GM10266 (cell line): ENCODE measurements around the gene ZIC1.

Source experiments
- DNase-seq: peaks from one replicate; pipeline ENCODE4 v3.0.0; 2012; ENCODE audit errors: extremely low spot score
- CTCF ChIP-seq: IDR thresholded peaks from 2 replicates; pipeline ENCODE4 v1.5.1; 2012; ENCODE audit warnings: mild to moderate bottlenecking, low read depth; ENCODE audit not compliant: control insufficient read depth, insufficient read depth; ENCODE audit errors: missing control alignments

The ZIC1 gene

GRCh38 chr3:147425388-147425850 is 16.3 kb downstream of the ZIC1 start:
- DNase-seq: no peak
- TF ChIP-seq CTCF: no peak

DNA sequence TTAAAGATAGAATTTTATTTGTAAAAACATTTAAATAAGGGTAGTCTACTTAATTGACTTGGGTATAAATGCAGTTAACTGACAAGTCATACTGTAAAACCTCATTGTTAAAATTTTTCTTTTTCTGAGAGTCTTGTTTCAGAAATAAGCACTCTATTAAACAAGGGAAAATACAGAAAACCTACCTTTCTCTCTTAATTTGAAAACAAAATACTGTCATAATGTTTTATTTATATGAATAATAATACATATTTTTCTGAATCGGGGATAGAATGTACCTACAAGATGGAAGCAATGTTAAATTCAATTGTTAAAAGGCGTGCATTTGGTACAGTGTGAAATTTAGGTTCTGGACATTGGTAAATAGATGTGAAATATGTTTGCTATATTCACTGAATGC is 17.8 kb downstream of the ZIC1 start:
- DNase-seq: no peak
- no peak for TF ChIP-seq CTCF

GRCh38 chr3:147427746-147428145 is 18.6 kb downstream of the ZIC1 start:
- TF ChIP-seq CTCF: no peak
- DNase-seq: no peak

- no peak for TF ChIP-seq CTCF
- DNase-seq: no peak
Measured at GRCh38 chr3:147428326-147428725, 19.2 kb downstream of the ZIC1 start.

DNA sequence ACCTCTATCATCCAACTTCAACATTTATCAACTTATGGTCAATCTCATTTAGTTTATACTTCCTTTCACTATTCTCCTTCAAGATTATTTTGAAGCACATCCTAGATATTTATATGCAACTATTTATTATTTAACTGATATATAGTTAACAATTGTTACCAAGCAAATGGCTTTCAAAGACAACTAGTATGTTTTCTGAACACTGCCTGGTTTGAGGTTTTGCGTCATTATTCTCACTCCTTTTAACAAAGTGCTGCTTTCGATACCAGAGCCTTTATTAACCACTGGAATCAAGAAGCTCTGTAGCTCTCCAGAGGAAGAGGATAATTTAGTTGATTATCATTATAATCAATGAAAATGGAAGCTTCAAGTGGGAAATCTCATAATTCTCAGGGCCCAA is 19.6 kb downstream of the ZIC1 start:
- no peak for TF ChIP-seq CTCF
- no peak for DNase-seq

- DNase-seq: no peak
- TF ChIP-seq CTCF: no peak
Measured at GRCh38 chr3:147431751-147432150, 22.6 kb downstream of the ZIC1 start.

DNA sequence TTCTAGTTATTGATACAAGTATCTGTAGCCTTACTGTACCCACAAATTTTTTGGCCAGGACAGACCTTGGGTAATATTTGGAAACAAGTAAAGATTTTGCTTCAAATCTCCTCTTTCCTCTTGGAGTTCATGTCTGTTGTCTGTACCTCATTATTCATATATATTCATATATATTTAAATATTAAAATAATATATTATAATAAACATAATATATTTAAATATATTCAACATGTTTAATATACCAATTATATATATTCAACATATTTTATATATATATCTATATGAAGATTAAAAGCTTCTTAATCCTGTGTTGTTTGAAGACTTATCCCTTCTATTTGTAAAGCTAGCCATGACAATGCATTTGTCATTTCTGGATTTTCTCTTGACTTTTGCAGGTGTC is 38.1 kb downstream of the ZIC1 start:
- no peak for TF ChIP-seq CTCF
- DNase-seq: no peak
